SK-N-SH (cell line): ENCODE data around the gene ALOXE3. TPM values are rescaled to one million over a fixed set of nuclear protein-coding genes. Genes with fewer than 3 reads are reported as not detected.

Experiments used
- CTCF ChIA-PET: fragments of 300-600, 350-600 bp; formaldehyde crosslinking; extraction: SDS; loops from one replicate; lab custom pipeline; 2021; lab: Yijun Ruan, JAX
- POLR2A ChIA-PET: fragments of 350-600 bp; sonication (Branson Sonifier 250); formaldehyde crosslinking; extraction: SDS; loops from one replicate; lab custom pipeline; 2020; ENCODE audit warnings: antibody characterized with exemption, inconsistent platforms; lab: Yijun Ruan, JAX
- DNase-seq: peaks from one replicate; pipeline ENCODE4 v3.0.0; 2012
- H2AFZ ChIP-seq: fragments of 200-600 bp; sonication (generic); 2 replicates; pipeline ENCODE4 v1.8.1; 2016; ENCODE audit warnings: antibody characterized with exemption, mild to moderate bottlenecking, low read depth
- H3F3A ChIP-seq: fragments of 200-600 bp; sonication (generic); replicated peaks from 2 replicates; pipeline ENCODE3; 2016; ENCODE audit warnings: antibody characterized with exemption, mild to moderate bottlenecking; ENCODE audit not compliant: insufficient read depth
- H3K27ac ChIP-seq, 2 experiments: fragments of 200-500 bp in 1 of 2; fragments of 200-600 bp in 1 of 2; sonication (Bioruptor generic) in 1 of 2; sonication (generic), shearing (Covaris generic) in 1 of 2; 2 replicates each; pipeline versions ENCODE4 v1.5.1 to v1.6.1; 2014 to 2016; ENCODE audit warnings: low read depth in 2 of 2, inconsistent platforms in 1 of 2, low read length in 1 of 2, mild to moderate bottlenecking in 1 of 2, mixed read lengths in 1 of 2
- H3K27me3 ChIP-seq: fragments of 200-600 bp; sonication (generic), shearing (Covaris generic); 2 replicates; pipeline ENCODE4 v1.6.1; 2016; ENCODE audit warnings: mixed run types; ENCODE audit not compliant: insufficient read depth
- H3K36me3 ChIP-seq, 2 experiments: fragments of 200-500 bp in 1 of 2; fragments of 200-600 bp in 1 of 2; sonication (Bioruptor generic) in 1 of 2; sonication (generic) in 1 of 2; replicated peaks in 1 of 2; 2 replicates each; pipeline versions ENCODE3 to v1.5.1; 2014 to 2016; ENCODE audit warnings: low read length in 1 of 2, mild to moderate bottlenecking in 1 of 2; ENCODE audit not compliant: insufficient read depth in 2 of 2, control insufficient read depth in 1 of 2
- H3K4me1 ChIP-seq, 2 experiments: fragments of 200-500 bp in 1 of 2; fragments of 200-600 bp in 1 of 2; sonication (Bioruptor generic) in 1 of 2; sonication (generic), shearing (Covaris generic) in 1 of 2; 2 replicates each; pipeline versions ENCODE4 v1.5.1 to v1.6.1; 2014 to 2016; ENCODE audit warnings: low read depth in 1 of 2, low read length in 1 of 2, mixed run types in 1 of 2; ENCODE audit not compliant: insufficient read depth in 2 of 2, control insufficient read depth in 1 of 2
- H3K4me2 ChIP-seq: fragments of 200-600 bp; sonication (generic), shearing (Covaris generic); 2 replicates; pipeline ENCODE4 v1.6.1; 2017; ENCODE audit warnings: mixed run types
- H3K4me3 ChIP-seq, 2 experiments: fragments of 200-500 bp in 1 of 2; fragments of 200-600 bp in 1 of 2; sonication (Bioruptor generic) in 1 of 2; sonication (generic), shearing (Covaris generic) in 1 of 2; 2 replicates each; pipeline versions ENCODE4 v1.5.1 to v1.8.1; 2014 to 2016; ENCODE audit warnings: low read depth in 2 of 2, inconsistent platforms in 1 of 2, low read length in 1 of 2, mild to moderate bottlenecking in 1 of 2, mixed read lengths in 1 of 2, moderate library complexity in 1 of 2
- H3K79me2 ChIP-seq: fragments of 200-600 bp; sonication (generic); 2 replicates; pipeline ENCODE4 v1.8.1; 2017; ENCODE audit warnings: mild to moderate bottlenecking; ENCODE audit not compliant: insufficient read depth
- H3K9ac ChIP-seq: fragments of 200-600 bp; sonication (generic); 2 replicates; pipeline ENCODE4 v1.6.1; 2017; ENCODE audit warnings: mixed run types
- H3K9me2 ChIP-seq: fragments of 200-600 bp; sonication (generic); 2 replicates; pipeline ENCODE4 v1.6.1; 2017; ENCODE audit warnings: mixed run types
- H3K9me3 ChIP-seq: fragments of 200-600 bp; sonication (generic); 2 replicates; pipeline ENCODE4 v1.6.1; 2017; ENCODE audit warnings: mixed run types, mild to moderate bottlenecking, moderate library complexity
- H4K20me1 ChIP-seq: fragments of 200-600 bp; sonication (generic); 2 replicates; pipeline ENCODE4 v1.6.1; 2017; ENCODE audit warnings: mild to moderate bottlenecking, mixed run types; ENCODE audit not compliant: insufficient read depth
- FOSL2 ChIP-seq: IDR thresholded peaks from 2 replicates; pipeline ENCODE4 v1.4.0; 2012; ENCODE audit warnings: low read depth, mild to moderate bottlenecking, moderate library complexity, borderline replicate concordance
- FOXM1 ChIP-seq: IDR thresholded peaks from 2 replicates; pipeline ENCODE4 v1.4.0; 2012; ENCODE audit warnings: low read depth, mild to moderate bottlenecking
- JUND ChIP-seq: IDR thresholded peaks from 2 replicates; pipeline ENCODE4 v1.4.0; 2012
- MAX ChIP-seq: IDR thresholded peaks from 2 replicates; pipeline ENCODE4 v1.4.0; 2012; ENCODE audit warnings: low read depth
- RXRA ChIP-seq: IDR thresholded peaks from 2 replicates; pipeline ENCODE4 v1.4.0; 2012; ENCODE audit warnings: low read depth, mild to moderate bottlenecking, borderline replicate concordance
- SIN3A ChIP-seq: IDR thresholded peaks from 2 replicates; pipeline ENCODE4 v1.6.1; 2012; ENCODE audit warnings: low read depth, mild to moderate bottlenecking, low read length, moderate library complexity, borderline replicate concordance
- SMC3 ChIP-seq: IDR thresholded peaks from 2 replicates; pipeline ENCODE4 v1.6.1; 2012; ENCODE audit warnings: low read depth, low read length, improper control_type of control experiment
- TCF12 ChIP-seq: IDR thresholded peaks from 2 replicates; pipeline ENCODE4 v1.4.0; 2012
- USF1 ChIP-seq: IDR thresholded peaks from 2 replicates; pipeline ENCODE4 v1.4.0; 2012; ENCODE audit warnings: low read depth, borderline replicate concordance
- ZBTB33 ChIP-seq: IDR thresholded peaks from 2 replicates; pipeline ENCODE4 v1.4.0; 2012; ENCODE audit warnings: low read depth, borderline replicate concordance
- WGBS: methylation state at CpG from one replicate; pipeline ENCODE4 v1.1.6; 2017; ENCODE audit warnings: low lambda C conversion rate; 5-methylcytosine and 5-hydroxymethylcytosine counted together
- polyA plus RNA-seq, 3 experiments: library from polyadenylated mRNA; depleted of rRNA; stranded (reverse); fragments of >200 nt; gene quantifications; 2 replicates each; pipeline ENCODE4 v1.2.3, GENCODE V29; 2012

ALOXE3 gene
- polyA plus RNA-seq, 1 of the 3 experiments (the other 2 are of a cell fraction) = 0.46 TPM

GRCh38 chr17:8067806-8068205, 50.5 kb downstream of the ALOXE3 start:
- ChIA-PET CTCF (interaction anchor here (0.6 to 20.8 kb wide), 3 partner anchors 9 to 52 kb away, joined by 3 to 390 read pairs (median 20); no protein-coding TSS in a partner anchor), POLR2A (no interaction called here)
- no peak for DNase-seq
- 50% methylated on average over 4 of the region's 4 CpGs for WGBS
- no peak overlapping the region for H3K4me2 ChIP-seq
- H3K27me3 ChIP-seq = peaks cover 75% of the 10 kb centered on the region
- no peaks in the 10 kb centered on the region for H3K9me2 ChIP-seq
- no peaks in the 10 kb centered on the region for H3F3A ChIP-seq
- H3K9me3 ChIP-seq = no peaks in the 10 kb centered on the region
- no peaks in the 10 kb centered on the region for H3K79me2 ChIP-seq
- H3K4me3 ChIP-seq = no peak overlapping the region
- TF ChIP-seq USF1 (no peak), JUND (no peak), RXRA (no peak), SMC3 (no peak), FOSL2 (no peak)
- no peak overlapping the region for H2AFZ ChIP-seq
- H3K9ac ChIP-seq = no peak overlapping the region
- H4K20me1 ChIP-seq = no peaks in the 10 kb centered on the region
- no peaks in the 10 kb centered on the region for H3K36me3 ChIP-seq
- peaks cover 0 to 2% of the 10 kb centered on the region in 2 experiments; a peak in 1 of 4 replicates for H3K4me1 ChIP-seq
- no peak overlapping the region for H3K27ac ChIP-seq

- H3K9me3 ChIP-seq = no peaks in the 10 kb centered on the region
- TF ChIP-seq TCF12 = no peak
- no peak for TF ChIP-seq ZBTB33
- TF ChIP-seq SMC3 = no peak
- TF ChIP-seq SIN3A = no peak
- no peak for TF ChIP-seq MAX
- TF ChIP-seq FOXM1 = no peak
- no peaks in the 10 kb centered on the region for H3F3A ChIP-seq
- H3K36me3 ChIP-seq = no peaks in the 10 kb centered on the region
- ChIA-PET CTCF (interaction anchor here (0.6 to 1.1 kb wide), 3 partner anchors 8 to 53 kb away, joined by 3 to 4 read pairs (median 3); no protein-coding TSS in a partner anchor), POLR2A (no interaction called here)
- H2AFZ ChIP-seq = no peak overlapping the region
- no peak overlapping the region for H3K4me3 ChIP-seq
- WGBS = 62% methylated on average over 14 of the region's 15 CpGs
- no peaks in the 10 kb centered on the region for H4K20me1 ChIP-seq
- H3K9ac ChIP-seq = no peak overlapping the region
- peaks cover 75% of the 10 kb centered on the region for H3K27me3 ChIP-seq
- DNase-seq = no peak
- no peaks in the 10 kb centered on the region for H3K79me2 ChIP-seq
- no peak overlapping the region for H3K27ac ChIP-seq
- H3K9me2 ChIP-seq = no peaks in the 10 kb centered on the region
- H3K4me1 ChIP-seq = peaks cover 3 to 4% of the 10 kb centered on the region in 2 experiments; a peak in 1 of 4 replicates
- no peak overlapping the region for H3K4me2 ChIP-seq
These were observed 51.2 kb downstream of the ALOXE3 start for GRCh38 chr17:8066841-8067775.
